ENCODE data around the gene CASP7.
"Not testable (repeated sequence)": the region's sequence is repeated elsewhere in the genome, so short reads cannot be mapped to it uniquely, and the experiment has no call there.

Gene CASP7

GRCh38 chr10:113765910-113766309 lies 86.2 kb downstream of the CASP7 start:
- no peak for DNase-seq (ENCODE audit: insufficient read length, low spot score)
- FAIRE-seq, result no peak
- TF ChIP-seq CTCF (IDR thresholded peaks at IDR 0.05; ENCODE audit: insufficient read depth, missing control alignments), result no peak

- FAIRE-seq, result no peak
- TF ChIP-seq CTCF (IDR thresholded peaks at IDR 0.05; ENCODE audit: insufficient read depth, missing control alignments), result no peak
- DNase-seq (ENCODE audit: insufficient read length, low spot score), result no peak
Measured at GRCh38 chr10:113767222-113767621, 87.5 kb downstream of the CASP7 start.

- no peak for FAIRE-seq
- no peak for DNase-seq (ENCODE audit: insufficient read length, low spot score)
- TF ChIP-seq CTCF (IDR thresholded peaks at IDR 0.05; ENCODE audit: insufficient read depth, missing control alignments), result no peak
Measured at GRCh38 chr10:113770346-113770745, 90.6 kb downstream of the CASP7 start.

- not testable (repeated sequence) for FAIRE-seq; DNase-seq (ENCODE audit: insufficient read length, low spot score)
Measured at GRCh38 chr10:113771131-113771530, 91.4 kb downstream of the CASP7 start.

GRCh38 chr10:113775686-113776294 lies 96.1 kb downstream of the CASP7 start:
- FAIRE-seq (no peak), DNase-seq (ENCODE audit: insufficient read length, low spot score) (no peak)
- TF ChIP-seq CTCF (IDR thresholded peaks at IDR 0.05; ENCODE audit: insufficient read depth, missing control alignments), result no peak

- no peak for DNase-seq (ENCODE audit: insufficient read length, low spot score)
- no peak for FAIRE-seq
- no peak for TF ChIP-seq CTCF (IDR thresholded peaks at IDR 0.05; ENCODE audit: insufficient read depth, missing control alignments)
Measured at GRCh38 chr10:113776553-113776952, 96.8 kb downstream of the CASP7 start.
